Body of pancreas (tissue), 4 donors: ENCODE data around the gene CHST14. TPM values are rescaled to one million over a fixed set of nuclear protein-coding genes. Genes with fewer than 3 reads are reported as not detected.

Source experiments
- ATAC-seq: fragments of 150-250 bp; one replicate; pipeline ENCODE4 v1.9.1; 2016
- DNase-seq, 4 donors: peaks; one replicate each; pipeline ENCODE4 v3.0.0-alpha.2; 2019
- H3K27ac ChIP-seq, 4 donors: fragments of 200-600 bp; sonication (generic); 1 replicate in 3 of 4; 2 replicates in 1 of 4; pipeline versions ENCODE4 v1.5.1 to v1.6.1; 2016 to 2019; ENCODE audit warnings: mild to moderate bottlenecking in 1 of 4, mixed read lengths in 1 of 4, moderate library complexity in 1 of 4
- H3K27me3 ChIP-seq, 2 donors: fragments of 200-600 bp; sonication (generic); one replicate each; pipeline ENCODE4 v1.6.0; 2016; ENCODE audit warnings: mild to moderate bottlenecking in 1 of 2
- H3K36me3 ChIP-seq, 2 donors: fragments of 200-600 bp; sonication (generic); replicated peaks in 1 of 2; 2 replicates each; pipeline ENCODE4 v1.5.1; 2016; ENCODE audit warnings: low read depth in 2 of 2; ENCODE audit not compliant: insufficient read depth in 1 of 2
- H3K4me1 ChIP-seq: fragments of 200-600 bp; sonication (generic); one replicate; pipeline ENCODE4 v1.6.0; 2016
- H3K4me3 ChIP-seq, 2 donors: fragments of 200-600 bp; sonication (generic); 1 replicate in 1 of 2; 2 replicates in 1 of 2; pipeline ENCODE4 v1.5.1; 2016 to 2019
- H3K9me3 ChIP-seq, 3 donors: fragments of 200-600 bp; sonication (generic); 1 replicate in 2 of 3; 2 replicates in 1 of 3; pipeline ENCODE4 v1.5.1; 2016
- POLR2A ChIP-seq, 3 donors: fragments of 450-650 bp; IDR thresholded peaks; one replicate each; pipeline ENCODE4 v1.6.1; 2016; ENCODE audit warnings: antibody characterized with exemption in 3 of 3, mild to moderate bottlenecking in 2 of 3
- WGBS, 2 donors: methylation state at CpG; one replicate each; pipeline ENCODE4 v1.1.5; 2017; 5-methylcytosine and 5-hydroxymethylcytosine counted together
- intact Hi-C: fragments of 100-400 bp; cut with DNase I; formaldehyde crosslinking; loops from one replicate; pipeline ENCODE4 v1.15.1; 2023
- total RNA-seq, 2 donors: library from RNA; depleted of rRNA; stranded (reverse); fragments of >200 nt; gene quantifications; one replicate each; pipeline ENCODE4 v1.1.0, GENCODE V29; 2016
- TF ChIP-seq, protein P1 (sequence below), 7 experiments: fragments of 450-650 bp in 4 of 7; fragments of 200-600 bp in 3 of 7; sonication (generic) in 3 of 7; IDR thresholded peaks; one replicate each; pipeline ENCODE4 v1.5.1; 2016 to 2019; ENCODE audit warnings: antibody characterized with exemption in 7 of 7

The CHST14 gene
- total RNA-seq, 2 donors from 2014 or later = 4.7 to 8.6 TPM

DNA sequence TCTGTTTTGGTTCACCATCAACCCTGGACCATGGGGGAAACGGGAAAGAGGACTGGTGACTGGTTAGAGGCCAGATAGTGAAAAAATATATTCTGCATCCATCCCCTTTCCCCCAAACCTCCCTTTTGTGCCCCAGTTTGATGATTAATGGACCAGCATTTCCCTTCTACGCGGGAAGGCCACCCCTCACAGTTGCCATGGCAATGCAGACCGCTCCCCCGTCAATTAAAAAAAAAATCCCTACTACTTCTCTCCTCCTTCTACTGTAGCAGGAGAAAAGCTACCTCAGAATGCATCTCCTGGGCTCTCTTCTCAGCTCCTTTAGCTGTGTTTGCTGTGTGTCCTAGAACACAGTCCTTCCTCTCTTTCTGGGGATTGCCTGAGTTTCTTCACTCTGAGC, 26.0 kb upstream of the CHST14 start:
- DNase-seq (no peak), ATAC-seq (no peak)
- intact Hi-C loops = no loop called here
- no peak overlapping the region for H3K4me3 ChIP-seq
- H3K9me3 ChIP-seq = no peaks in the 10 kb centered on the region
- WGBS, 2 donors = 72 to 77% methylated on average over 5 of the region's 5 CpGs
- H3K4me1 ChIP-seq = peaks cover 39% of the 10 kb centered on the region
- no peak for TF ChIP-seq POLR2A (IDR thresholded peaks at IDR 0.05)
- TF ChIP-seq, protein P1, sequence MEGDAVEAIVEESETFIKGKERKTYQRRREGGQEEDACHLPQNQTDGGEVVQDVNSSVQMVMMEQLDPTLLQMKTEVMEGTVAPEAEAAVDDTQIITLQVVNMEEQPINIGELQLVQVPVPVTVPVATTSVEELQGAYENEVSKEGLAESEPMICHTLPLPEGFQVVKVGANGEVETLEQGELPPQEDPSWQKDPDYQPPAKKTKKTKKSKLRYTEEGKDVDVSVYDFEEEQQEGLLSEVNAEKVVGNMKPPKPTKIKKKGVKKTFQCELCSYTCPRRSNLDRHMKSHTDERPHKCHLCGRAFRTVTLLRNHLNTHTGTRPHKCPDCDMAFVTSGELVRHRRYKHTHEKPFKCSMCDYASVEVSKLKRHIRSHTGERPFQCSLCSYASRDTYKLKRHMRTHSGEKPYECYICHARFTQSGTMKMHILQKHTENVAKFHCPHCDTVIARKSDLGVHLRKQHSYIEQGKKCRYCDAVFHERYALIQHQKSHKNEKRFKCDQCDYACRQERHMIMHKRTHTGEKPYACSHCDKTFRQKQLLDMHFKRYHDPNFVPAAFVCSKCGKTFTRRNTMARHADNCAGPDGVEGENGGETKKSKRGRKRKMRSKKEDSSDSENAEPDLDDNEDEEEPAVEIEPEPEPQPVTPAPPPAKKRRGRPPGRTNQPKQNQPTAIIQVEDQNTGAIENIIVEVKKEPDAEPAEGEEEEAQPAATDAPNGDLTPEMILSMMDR (IDR thresholded peaks at IDR 0.05) = no peak
- no peak overlapping the region for H3K27ac ChIP-seq
- H3K27me3 ChIP-seq = no peaks in the 10 kb centered on the region
- no peaks in the 10 kb centered on the region for H3K36me3 ChIP-seq

DNA sequence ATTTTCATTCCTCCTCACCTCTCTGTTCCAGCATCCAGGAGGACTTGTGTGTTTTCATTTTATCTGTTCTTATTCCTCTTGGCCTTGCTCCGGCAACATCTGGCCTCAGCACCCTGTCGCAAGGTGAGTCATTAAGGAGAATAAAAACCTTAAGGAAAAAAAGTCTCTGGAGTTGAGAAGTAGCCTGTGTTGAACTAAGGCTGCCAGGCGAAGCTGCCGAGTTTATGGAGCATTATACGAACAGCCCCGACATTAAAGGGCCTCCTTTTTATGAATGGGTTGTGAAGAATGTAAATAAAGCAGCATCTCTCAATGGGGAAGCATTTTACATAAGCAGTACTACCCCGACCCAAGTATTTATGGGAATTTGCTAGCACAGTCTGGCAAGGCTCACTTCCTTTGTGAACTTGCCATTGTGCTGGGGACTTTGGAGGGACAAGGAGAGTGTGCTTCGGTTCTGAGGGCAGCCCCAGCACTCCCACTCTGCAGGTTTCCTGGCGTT, 25.3 kb upstream of the CHST14 start:
- Histone ChIP-seq H3K36me3 (no peaks in the 10 kb centered on the region), H3K27me3 (no peaks in the 10 kb centered on the region), H3K4me1 (peaks cover 44% of the 10 kb centered on the region), H3K9me3 (no peaks in the 10 kb centered on the region), H3K27ac (peak overlapping the region in 1 of 4 donors; percentile 20), H3K4me3 (no peak overlapping the region)
- no peak for ATAC-seq
- 51 to 56% methylated on average over 9 of the region's 9 CpGs for WGBS, 2 donors
- peak in 1 of 4 donors; percentile 37 for DNase-seq
- intact Hi-C loops = no loop called here
- no peak for TF ChIP-seq POLR2A (IDR thresholded peaks at IDR 0.05)
- TF ChIP-seq, protein P1 (IDR thresholded peaks at IDR 0.05) = no peak

DNA sequence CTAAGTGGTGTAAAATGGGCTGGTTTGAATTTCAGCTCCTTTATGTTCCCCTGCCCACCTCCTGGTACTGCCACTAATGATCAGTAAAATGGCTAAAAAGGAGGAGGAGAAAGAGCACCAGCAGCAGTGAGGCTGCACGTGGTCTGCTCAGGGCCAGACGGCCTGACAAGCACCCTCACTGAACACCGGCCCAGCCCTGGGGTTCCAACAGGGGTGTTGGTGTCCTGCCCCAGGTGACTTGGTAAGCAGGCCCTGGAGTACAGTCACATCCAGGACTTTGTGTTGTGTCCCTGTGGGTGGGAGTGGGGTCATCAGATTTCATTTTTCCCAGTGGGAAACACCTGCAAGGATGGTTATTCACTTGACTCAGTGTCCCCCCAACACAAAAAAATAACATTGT, 24.6 kb upstream of the CHST14 start:
- intact Hi-C loops = no loop called here
- 71% methylated on average over 2 of the region's 3 CpGs; no CpG with 5 or more reads in 1 of the 2 donors for WGBS, 2 donors
- DNase-seq (no peak), ATAC-seq (no peak)
- Histone ChIP-seq H3K36me3 (no peaks in the 10 kb centered on the region), H3K27me3 (no peaks in the 10 kb centered on the region), H3K27ac (no peak overlapping the region), H3K4me1 (peaks cover 46% of the 10 kb centered on the region), H3K9me3 (no peaks in the 10 kb centered on the region), H3K4me3 (no peak overlapping the region)
- TF ChIP-seq, protein P1 (IDR thresholded peaks at IDR 0.05) = no peak
- TF ChIP-seq POLR2A (IDR thresholded peaks at IDR 0.05) = no peak

DNA sequence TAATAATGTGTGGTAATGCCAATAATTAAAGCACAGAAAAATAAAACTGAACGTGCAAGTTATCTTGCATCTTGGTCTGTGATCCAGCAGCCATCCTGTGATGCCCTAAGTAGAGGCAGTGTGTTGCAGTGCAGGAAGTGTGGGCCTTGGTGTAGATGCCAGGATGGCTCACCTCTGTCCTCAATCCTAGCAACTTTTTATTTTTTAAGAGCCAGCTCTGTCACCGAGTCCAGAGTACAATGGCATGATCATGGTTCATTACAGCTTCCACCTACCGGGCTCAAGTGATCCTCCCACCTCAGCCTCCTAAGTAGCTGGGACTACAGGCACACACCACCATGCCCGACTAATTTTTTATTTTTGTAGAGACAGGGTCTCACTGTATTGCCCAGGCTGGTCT, 22.4 kb upstream of the CHST14 start:
- no peaks in the 10 kb centered on the region for H3K27me3 ChIP-seq
- no peak for TF ChIP-seq POLR2A (IDR thresholded peaks at IDR 0.05)
- TF ChIP-seq, protein P1 (IDR thresholded peaks at IDR 0.05) = no peak
- peaks cover 54% of the 10 kb centered on the region for H3K4me1 ChIP-seq
- WGBS, 2 donors = 95 to 96% methylated on average over 4 of the region's 4 CpGs
- ATAC-seq (no peak), DNase-seq (no peak)
- intact Hi-C loops = no loop called here
- no peaks in the 10 kb centered on the region for H3K36me3 ChIP-seq
- no peak overlapping the region for H3K4me3 ChIP-seq
- H3K27ac ChIP-seq = no peak overlapping the region
- H3K9me3 ChIP-seq = no peaks in the 10 kb centered on the region

DNA sequence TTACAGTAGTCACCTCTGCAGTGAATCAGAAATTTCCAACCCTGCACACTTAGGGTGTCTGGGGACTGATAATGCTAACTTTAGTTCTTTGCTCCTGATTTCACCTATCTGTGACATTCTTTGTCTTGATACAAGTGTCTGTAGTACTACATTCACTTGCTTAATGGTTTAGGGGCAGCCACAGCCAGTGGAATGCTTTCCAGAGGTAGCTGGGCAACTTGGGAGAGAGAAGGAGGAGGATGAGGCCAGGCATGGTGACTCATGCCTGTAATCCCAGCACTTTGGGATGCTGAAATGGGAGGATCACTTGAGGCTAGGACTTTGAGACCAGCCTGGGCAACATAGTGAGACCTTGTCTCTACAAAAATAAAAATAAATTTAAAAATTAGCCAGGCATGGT, 21.5 kb upstream of the CHST14 start:
- H3K27ac ChIP-seq = no peak overlapping the region
- H3K27me3 ChIP-seq = no peaks in the 10 kb centered on the region
- no peak for ATAC-seq
- intact Hi-C loops = no loop called here
- H3K9me3 ChIP-seq = no peaks in the 10 kb centered on the region
- no peaks in the 10 kb centered on the region for H3K36me3 ChIP-seq
- H3K4me1 ChIP-seq = peaks cover 48% of the 10 kb centered on the region
- H3K4me3 ChIP-seq = no peak overlapping the region
- TF ChIP-seq POLR2A (IDR thresholded peaks at IDR 0.05) = no peak
- TF ChIP-seq, protein P1 (IDR thresholded peaks at IDR 0.05) = no peak
- no peak for DNase-seq
